HG03571 (cell line): ENCODE results near the gene CDH2.

Experiments used
- ATAC-seq: cut with Tn5 transposase; IDR thresholded peaks from one replicate; pipeline ENCODE4 v1.9.1; 2021; ENCODE audit not compliant: unreplicated experiment

Gene CDH2

GRCh38 chr18:28176948-28177827 lies at the start of gene CDH2:
Gene CDH2, minus strand, starts transcription at chr18:28177130. Its CDS starts 108 bp downstream, at chr18:28177022.
- ATAC-seq: no peak

GRCh38 chr18:28212060-28212459 lies 35.1 kb upstream of the CDH2 start:
- ATAC-seq: no peak

- no peak for ATAC-seq
These were observed 31.9 kb upstream of the CDH2 start for GRCh38 chr18:28208712-28209265.

GRCh38 chr18:28208268-28208667 lies 31.3 kb upstream of the CDH2 start:
- no peak for ATAC-seq

GRCh38 chr18:28204154-28204553 lies 27.2 kb upstream of the CDH2 start:
- ATAC-seq: no peak

GRCh38 chr18:28201056-28201455 lies 24.1 kb upstream of the CDH2 start:
- no peak for ATAC-seq

- ATAC-seq: no peak
These were observed 21.7 kb upstream of the CDH2 start for GRCh38 chr18:28198620-28199019.

GRCh38 chr18:28193177-28193778 lies 16.3 kb upstream of the CDH2 start:
- no peak for ATAC-seq

GRCh38 chr18:28189400-28190239 lies 12.7 kb upstream of the CDH2 start:
- ATAC-seq: no peak

GRCh38 chr18:28185121-28185520 lies 8.2 kb upstream of the CDH2 start:
- no peak for ATAC-seq

- ATAC-seq: no peak
These were observed 6.6 kb upstream of the CDH2 start for GRCh38 chr18:28183418-28184078.

GRCh38 chr18:28181616-28182015 lies 4.7 kb upstream of the CDH2 start:
- no peak for ATAC-seq

- no peak for ATAC-seq
These were observed 1.8 kb upstream of the CDH2 start for GRCh38 chr18:28178720-28179119.

- ATAC-seq: no peak
These were observed 1.1 kb upstream of the CDH2 start for GRCh38 chr18:28177828-28178635.

GRCh38 chr18:28176698-28176947 lies 307 bp downstream of the CDH2 start:
- no peak for ATAC-seq

- no peak for ATAC-seq
These were observed 816 bp downstream of the CDH2 start for GRCh38 chr18:28175930-28176697.

- no peak for ATAC-seq
These were observed 1.6 kb downstream of the CDH2 start for GRCh38 chr18:28175150-28175929.

GRCh38 chr18:28174181-28174905 lies 2.6 kb downstream of the CDH2 start:
- ATAC-seq: no peak
